GM12801 (cell line): ENCODE results near the gene CD47.

Experiments
- CTCF ChIP-seq: IDR thresholded peaks from one replicate; pipeline ENCODE4 v1.5.1; 2011; ENCODE audit warnings: control low read depth; ENCODE audit not compliant: insufficient read length; ENCODE audit errors: extremely low read depth

CD47 gene

GRCh38 chr3:108123326-108123725 lies 32.5 kb upstream of the CD47 start:
- no peak for TF ChIP-seq CTCF

DNA sequence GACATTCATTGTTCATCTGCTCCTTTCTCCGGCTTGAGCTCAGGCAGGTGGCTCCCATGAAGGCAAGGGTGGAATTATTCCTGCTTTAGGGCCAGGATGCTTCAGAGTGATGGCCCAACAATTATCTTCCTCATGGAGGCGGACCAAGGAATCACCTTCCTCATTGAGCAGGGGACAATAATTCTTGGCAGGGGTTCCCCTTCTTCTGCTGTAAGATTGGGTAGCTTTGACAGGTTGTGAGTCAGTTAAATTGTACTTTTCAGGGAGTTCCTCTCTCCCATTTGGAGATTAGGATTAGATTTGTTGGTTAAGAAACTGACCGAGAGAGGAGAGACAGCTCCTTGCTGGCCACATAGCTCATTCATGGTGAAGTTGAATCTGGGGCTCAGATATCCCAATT lies 31.4 kb upstream of the CD47 start:
- no peak for TF ChIP-seq CTCF

- TF ChIP-seq CTCF: no peak
Measured at GRCh38 chr3:108119398-108120104, 28.7 kb upstream of the CD47 start.

- TF ChIP-seq CTCF: no peak
Measured at GRCh38 chr3:108118038-108118768, 27.4 kb upstream of the CD47 start.

GRCh38 chr3:108117241-108117775 lies 26.5 kb upstream of the CD47 start:
- no peak for TF ChIP-seq CTCF

DNA sequence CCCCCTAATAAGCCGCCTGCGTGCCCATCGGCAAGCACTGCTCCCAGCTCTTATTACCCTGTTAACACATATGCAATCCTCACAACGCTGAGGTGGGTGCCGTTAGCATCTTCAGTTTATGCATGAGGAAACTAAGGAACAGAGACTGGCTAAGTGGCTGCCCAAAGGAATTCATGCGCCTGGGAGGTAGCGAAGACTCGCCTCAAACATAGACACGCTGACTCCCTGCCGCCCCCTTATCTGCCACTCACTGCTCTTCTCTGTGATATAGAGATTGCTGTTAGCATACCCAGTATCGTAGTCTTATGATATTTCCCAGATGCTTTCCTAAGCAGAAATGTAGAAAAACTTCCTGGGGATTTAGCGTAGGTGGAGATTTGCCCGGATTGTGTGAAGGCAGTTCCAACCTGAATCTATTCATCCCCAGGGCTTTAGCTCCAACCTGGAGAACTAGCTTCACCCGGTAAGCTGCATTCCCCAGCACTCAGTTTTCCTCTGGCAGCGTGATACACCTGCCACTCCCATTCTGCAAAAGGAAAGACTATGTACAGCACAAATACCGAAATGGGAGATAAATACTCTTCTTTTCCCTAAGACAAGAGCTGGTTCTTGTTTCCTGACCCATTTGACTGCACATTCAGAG lies 23.7 kb upstream of the CD47 start:
- no peak for TF ChIP-seq CTCF

DNA sequence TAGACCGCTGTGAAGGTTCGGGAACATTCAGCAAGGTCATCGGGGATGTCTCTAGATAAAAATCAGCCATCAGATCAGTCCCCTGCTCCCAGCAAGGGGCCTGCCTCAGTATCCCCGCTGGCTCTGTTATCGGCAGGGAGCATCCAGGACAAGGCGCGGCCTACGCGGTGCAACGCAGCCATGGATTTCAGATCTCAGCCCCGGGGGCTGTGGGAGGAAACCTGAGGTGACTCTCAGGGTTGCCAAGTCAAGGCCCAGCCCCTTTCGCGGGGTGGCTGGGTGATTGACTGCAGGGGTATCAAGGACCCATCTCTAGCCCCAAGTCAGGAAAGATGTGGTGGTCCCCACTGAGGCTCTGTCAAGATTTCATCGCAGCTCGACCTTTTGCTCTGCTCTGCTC lies 23.1 kb upstream of the CD47 start:
- TF ChIP-seq CTCF: no peak
